NCI-H526 (cell line): ENCODE data around the gene LSG1.

Experiments
- DNase-seq, 2 experiments: peaks; one replicate each; lab custom pipeline; 2025; lab: John Stamatoyannopoulos, UW

LSG1 gene

GRCh38 chr3:194671900-194672808 lies at the start of gene LSG1:
TSS of gene LSG1 (minus strand) at chr3:194672191. CDS start at chr3:194672162, 29 bp downstream.
- peak; percentile 94 to 95 for DNase-seq

GRCh38 chr3:194720048-194720447 lies 48.1 kb upstream of the LSG1 start:
- no peak for DNase-seq

GRCh38 chr3:194718079-194718478 lies 46.1 kb upstream of the LSG1 start:
- no peak for DNase-seq

- peak in 1 of 2 experiments; percentile 22 for DNase-seq
Observed at GRCh38 chr3:194715022-194715800, 43.2 kb upstream of the LSG1 start.

GRCh38 chr3:194714564-194714963 lies 42.6 kb upstream of the LSG1 start:
- no peak for DNase-seq

GRCh38 chr3:194714137-194714455 lies 42.1 kb upstream of the LSG1 start:
- no peak for DNase-seq

- no peak for DNase-seq
Observed at GRCh38 chr3:194713299-194714136, 41.5 kb upstream of the LSG1 start.

- DNase-seq: no peak
Observed at GRCh38 chr3:194711913-194712312, 39.9 kb upstream of the LSG1 start.

- DNase-seq: no peak
Observed at GRCh38 chr3:194711286-194711685, 39.3 kb upstream of the LSG1 start.

- no peak for DNase-seq
Observed at GRCh38 chr3:194707147-194707540, 35.2 kb upstream of the LSG1 start.

- DNase-seq: no peak
Observed at GRCh38 chr3:194705761-194706160, 33.8 kb upstream of the LSG1 start.

- DNase-seq: no peak
Observed at GRCh38 chr3:194705227-194705626, 33.2 kb upstream of the LSG1 start.

GRCh38 chr3:194702545-194702944 lies 30.6 kb upstream of the LSG1 start:
- DNase-seq: no peak

GRCh38 chr3:194696702-194697101 lies 24.7 kb upstream of the LSG1 start:
- no peak for DNase-seq

GRCh38 chr3:194691481-194692283 lies 19.7 kb upstream of the LSG1 start:
- peak; percentile 75 to 76 for DNase-seq

GRCh38 chr3:194690501-194691372 lies 18.7 kb upstream of the LSG1 start:
- no peak for DNase-seq

GRCh38 chr3:194689493-194689944 lies 17.5 kb upstream of the LSG1 start:
- DNase-seq: no peak

GRCh38 chr3:194688946-194689345 lies 17.0 kb upstream of the LSG1 start:
- DNase-seq: no peak

- no peak for DNase-seq
Observed at GRCh38 chr3:194688200-194688740, 16.3 kb upstream of the LSG1 start.

GRCh38 chr3:194687638-194688199 lies 15.7 kb upstream of the LSG1 start:
- DNase-seq: peak in 1 of 2 experiments; percentile 71
